Colonic mucosa (tissue), 4 donors: ENCODE data around the gene MS4A10. TPM values are rescaled to one million over a fixed set of nuclear protein-coding genes. Genes with fewer than 3 reads are reported as not detected.

ENCODE experiments used
- DNase-seq: peaks from one replicate; pipeline ENCODE4 v3.0.0-alpha.2; 2020
- H3K27ac ChIP-seq: fragments of 200-600 bp; one replicate; pipeline ENCODE4 v1.8.0; 2021
- H3K27me3 ChIP-seq: fragments of 200-600 bp; one replicate; pipeline ENCODE4 v1.8.0; 2021
- H3K36me3 ChIP-seq: fragments of 200-600 bp; one replicate; pipeline ENCODE4 v1.8.0; 2021
- H3K4me1 ChIP-seq: fragments of 200-600 bp; one replicate; pipeline ENCODE4 v1.8.0; 2021; ENCODE audit warnings: mild to moderate bottlenecking
- H3K4me3 ChIP-seq: fragments of 200-600 bp; one replicate; pipeline ENCODE4 v1.8.0; 2021
- H3K9ac ChIP-seq, 2 donors: one replicate each; pipeline ENCODE4 v1.7.0; 2013; ENCODE audit warnings: control low read depth in 2 of 2, low read depth in 2 of 2, low read length in 2 of 2
- H3K9me3 ChIP-seq: fragments of 200-600 bp; one replicate; pipeline ENCODE4 v1.8.0; 2021
- CTCF ChIP-seq: fragments of 200-600 bp; IDR thresholded peaks from one replicate; pipeline ENCODE4 v1.8.0; 2022; ENCODE audit warnings: antibody characterized with exemption, mild to moderate bottlenecking
- intact Hi-C: fragments of 100-400 bp; cut with DNase I; formaldehyde crosslinking; loops from one replicate; pipeline ENCODE4 v1.14.1; 2022
- total RNA-seq, 2 donors: library from RNA; stranded (reverse); fragmentation: NEBNext Ultra II Directional in 1 of 2; extraction: Animal tissue kit (Norgen Biotek cat#: 25700) in 1 of 2; gene quantifications; one replicate each; pipeline ENCODE4 v1.2.1, GENCODE V29; 2021
- donor health status: healthy.
- donor health status: DM: no; HTN: no; CAD: no.
- donor health status: DM: no; HTN: no; CAD: no.

MS4A10 gene
- total RNA-seq, 2 donors from 2014 or later: 0.10 to 0.66 TPM

GRCh38 chr11:60771879-60772525, 13.1 kb upstream of the MS4A10 start:
- no peak overlapping the region for H3K27ac ChIP-seq
- no peak for DNase-seq

GRCh38 chr11:60772666-60773065, 12.5 kb upstream of the MS4A10 start:
- intact Hi-C loops: no loop called here
- no peak for DNase-seq
- Histone ChIP-seq H3K9ac (no peak overlapping the region), H3K9me3 (no peaks in the 10 kb centered on the region), H3K27me3 (no peaks in the 10 kb centered on the region), H3K27ac (no peak overlapping the region), H3K36me3 (no peaks in the 10 kb centered on the region), H3K4me3 (no peak overlapping the region), H3K4me1 (no peaks in the 10 kb centered on the region)
- TF ChIP-seq CTCF: no peak

More at GRCh38 chr11:60771879-60772525, 13.1 kb upstream of the MS4A10 start:
- Histone ChIP-seq H3K9ac (no peak overlapping the region), H3K36me3 (no peaks in the 10 kb centered on the region), H3K27me3 (no peaks in the 10 kb centered on the region), H3K9me3 (no peaks in the 10 kb centered on the region), H3K4me1 (no peaks in the 10 kb centered on the region), H3K4me3 (no peak overlapping the region)
- no peak for TF ChIP-seq CTCF
- intact Hi-C loops: no loop called here

- H3K27me3 ChIP-seq: no peaks in the 10 kb centered on the region
- H3K27ac ChIP-seq: no peak overlapping the region
- intact Hi-C loops: loop anchor here (5.0 kb wide), 1 partner anchor 123 kb away; no protein-coding TSS in a partner anchor
- no peak overlapping the region for H3K9ac ChIP-seq
- no peaks in the 10 kb centered on the region for H3K4me1 ChIP-seq
- no peaks in the 10 kb centered on the region for H3K9me3 ChIP-seq
- no peak for DNase-seq
- TF ChIP-seq CTCF: no peak
- no peak overlapping the region for H3K4me3 ChIP-seq
- H3K36me3 ChIP-seq: no peaks in the 10 kb centered on the region
Measured at GRCh38 chr11:60774726-60775125, 10.4 kb upstream of the MS4A10 start.

- DNase-seq: peak; percentile 84
- intact Hi-C loops: loop anchor here (5.0 kb wide), 1 partner anchor 122 kb away; no protein-coding TSS in a partner anchor
- Histone ChIP-seq H3K4me1 (no peaks in the 10 kb centered on the region), H3K4me3 (no peak overlapping the region), H3K9me3 (no peaks in the 10 kb centered on the region), H3K27ac (no peak overlapping the region), H3K36me3 (no peaks in the 10 kb centered on the region), H3K27me3 (no peaks in the 10 kb centered on the region), H3K9ac (peak overlapping the region in 1 of 2 donors; percentile 30)
- TF ChIP-seq CTCF: peak; percentile 97
Measured at GRCh38 chr11:60775420-60775961, 9.6 kb upstream of the MS4A10 start.

- intact Hi-C loops: loop anchor here (5.0 kb wide), 1 partner anchor 121 kb away; no protein-coding TSS in a partner anchor
- no peak overlapping the region for H3K27ac ChIP-seq
Measured at GRCh38 chr11:60776167-60776566, 9.0 kb upstream of the MS4A10 start.

More at GRCh38 chr11:60776167-60776566, 9.0 kb upstream of the MS4A10 start:
- no peaks in the 10 kb centered on the region for H3K27me3 ChIP-seq
- no peaks in the 10 kb centered on the region for H3K9me3 ChIP-seq
- no peak for DNase-seq
- no peaks in the 10 kb centered on the region for H3K36me3 ChIP-seq
- no peak overlapping the region for H3K9ac ChIP-seq
- no peak overlapping the region for H3K4me3 ChIP-seq
- no peak for TF ChIP-seq CTCF
- H3K4me1 ChIP-seq: no peaks in the 10 kb centered on the region
